SJSA1 (cell line): ENCODE data around the gene GCSAM. TPM values are rescaled to one million over a fixed set of nuclear protein-coding genes. Genes with fewer than 3 reads are reported as not detected.

Experiments used
- DNase-seq, 2 experiments: peaks; one replicate each; pipeline ENCODE4 v3.0.0-alpha.2; 2015 to 2020; ENCODE audit warnings: low spot score in 2 of 2, low read depth in 1 of 2
- H3K27ac ChIP-seq: fragments of 250-450 bp; sonication (Bioruptor Pico); 2 replicates; pipeline ENCODE4 v1.5.1; 2020; ENCODE audit warnings: mild to moderate bottlenecking, moderate library complexity
- H3K27me3 ChIP-seq: fragments of 250-450 bp; sonication (Bioruptor Pico); replicated peaks from 2 replicates; pipeline ENCODE4 v1.5.1; 2020; ENCODE audit warnings: mild to moderate bottlenecking, moderate library complexity
- H3K36me3 ChIP-seq: fragments of 250-450 bp; sonication (Bioruptor Pico); 2 replicates; pipeline ENCODE4 v1.5.1; 2020; ENCODE audit warnings: mild to moderate bottlenecking
- H3K4me1 ChIP-seq: fragments of 250-450 bp; sonication (Bioruptor Pico); replicated peaks from 2 replicates; pipeline ENCODE4 v1.6.1; 2021; ENCODE audit warnings: mild to moderate bottlenecking
- H3K4me3 ChIP-seq: fragments of 250-450 bp; sonication (Bioruptor Pico); 2 replicates; pipeline ENCODE4 v1.5.1; 2020; ENCODE audit warnings: mild to moderate bottlenecking
- H3K9me3 ChIP-seq: fragments of 250-450 bp; sonication (Bioruptor Pico); replicated peaks from 2 replicates; pipeline ENCODE4 v1.5.1; 2020; ENCODE audit warnings: mild to moderate bottlenecking
- total RNA-seq: library from RNA; depleted of rRNA; stranded (reverse); fragments of >200 nt; shearing (Covaris generic); gene quantifications from 2 replicates; pipeline ENCODE4 v1.2.3, GENCODE V29; 2014

Gene GCSAM
- total RNA-seq, 1 experiment from 2014 or later, result not detected

DNA sequence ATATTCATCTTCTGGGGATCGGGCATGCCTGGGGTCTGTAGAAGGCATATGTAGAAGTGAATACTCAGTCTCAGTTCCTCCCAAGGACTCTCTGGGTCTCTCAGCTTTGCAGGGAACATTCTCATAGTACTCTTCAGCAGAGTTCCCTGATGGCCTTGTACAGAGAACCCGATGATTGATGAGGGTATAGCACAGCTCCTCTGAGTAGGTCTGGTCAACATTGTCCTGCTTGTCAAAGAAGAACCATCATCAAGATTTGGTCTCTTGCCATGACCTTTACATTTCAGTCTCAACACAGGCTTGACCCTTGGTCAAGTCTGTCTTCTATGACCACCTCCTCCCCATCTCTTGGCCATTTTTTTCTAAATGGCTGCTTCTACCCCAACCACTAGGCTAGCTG lies 9.5 kb downstream of the GCSAM start:
- Histone ChIP-seq H3K27ac (no peak overlapping the region), H3K36me3 (peaks cover 53% of the 10 kb centered on the region), H3K4me3 (no peak overlapping the region), H3K27me3 (no peaks in the 10 kb centered on the region), H3K4me1 (no peaks in the 10 kb centered on the region), H3K9me3 (no peaks in the 10 kb centered on the region)
- no peak for DNase-seq

- DNase-seq, result no peak
- Histone ChIP-seq H3K27me3 (no peaks in the 10 kb centered on the region), H3K27ac (no peak overlapping the region), H3K9me3 (no peaks in the 10 kb centered on the region), H3K36me3 (peaks cover 53% of the 10 kb centered on the region), H3K4me1 (no peaks in the 10 kb centered on the region), H3K4me3 (no peak overlapping the region)
Measured at GRCh38 chr3:112122870-112123269, 10.2 kb downstream of the GCSAM start.

DNA sequence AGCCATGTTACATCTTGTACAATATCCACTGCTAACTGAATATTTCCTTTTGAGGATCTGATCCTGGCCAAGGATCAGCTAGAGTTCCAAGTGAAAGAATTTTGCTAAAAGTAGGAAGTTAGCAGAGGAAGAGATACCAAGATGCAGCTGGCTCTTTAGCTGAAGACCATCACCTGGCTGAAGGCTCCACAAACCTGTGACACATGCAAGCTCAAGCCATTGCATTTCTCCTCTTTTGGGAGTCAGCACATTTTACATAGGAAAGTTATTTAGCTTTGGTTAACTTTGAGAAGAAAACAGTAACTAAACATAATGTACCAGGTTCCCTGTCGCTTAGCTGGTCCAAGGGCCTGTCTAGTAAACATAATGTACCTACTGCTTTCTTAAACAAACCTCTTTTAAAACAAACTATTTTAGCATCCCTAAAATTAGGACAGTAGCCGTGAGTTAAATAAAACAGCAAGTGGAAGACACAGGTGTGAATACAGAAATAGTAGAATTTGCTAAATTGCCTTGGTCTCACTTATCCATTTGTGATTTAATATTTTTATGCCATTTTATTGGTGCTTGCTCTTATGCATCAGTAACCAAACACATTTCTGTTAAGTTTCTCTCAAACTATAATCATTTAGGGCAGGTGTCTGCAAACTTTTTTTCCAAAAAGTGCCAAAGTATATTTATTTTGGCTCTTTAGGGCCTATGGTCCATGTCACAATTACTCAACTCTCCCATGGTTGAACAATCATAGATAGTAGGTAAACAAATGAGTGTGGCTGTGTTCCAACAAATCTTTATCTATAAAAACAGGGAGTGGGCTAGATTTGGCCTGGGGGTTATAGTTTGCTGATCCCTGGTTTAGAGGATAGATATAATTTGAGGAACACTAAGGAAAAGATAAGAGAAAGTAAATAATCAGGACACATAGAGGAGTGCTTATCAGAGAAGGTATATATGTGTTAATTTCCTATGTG lies 11.2 kb downstream of the GCSAM start:
- no peaks in the 10 kb centered on the region for H3K9me3 ChIP-seq
- peaks cover 57% of the 10 kb centered on the region for H3K36me3 ChIP-seq
- no peak for DNase-seq
- H3K4me1 ChIP-seq, result no peaks in the 10 kb centered on the region
- H3K27ac ChIP-seq, result no peak overlapping the region
- H3K27me3 ChIP-seq, result no peaks in the 10 kb centered on the region
- H3K4me3 ChIP-seq, result no peak overlapping the region

DNA sequence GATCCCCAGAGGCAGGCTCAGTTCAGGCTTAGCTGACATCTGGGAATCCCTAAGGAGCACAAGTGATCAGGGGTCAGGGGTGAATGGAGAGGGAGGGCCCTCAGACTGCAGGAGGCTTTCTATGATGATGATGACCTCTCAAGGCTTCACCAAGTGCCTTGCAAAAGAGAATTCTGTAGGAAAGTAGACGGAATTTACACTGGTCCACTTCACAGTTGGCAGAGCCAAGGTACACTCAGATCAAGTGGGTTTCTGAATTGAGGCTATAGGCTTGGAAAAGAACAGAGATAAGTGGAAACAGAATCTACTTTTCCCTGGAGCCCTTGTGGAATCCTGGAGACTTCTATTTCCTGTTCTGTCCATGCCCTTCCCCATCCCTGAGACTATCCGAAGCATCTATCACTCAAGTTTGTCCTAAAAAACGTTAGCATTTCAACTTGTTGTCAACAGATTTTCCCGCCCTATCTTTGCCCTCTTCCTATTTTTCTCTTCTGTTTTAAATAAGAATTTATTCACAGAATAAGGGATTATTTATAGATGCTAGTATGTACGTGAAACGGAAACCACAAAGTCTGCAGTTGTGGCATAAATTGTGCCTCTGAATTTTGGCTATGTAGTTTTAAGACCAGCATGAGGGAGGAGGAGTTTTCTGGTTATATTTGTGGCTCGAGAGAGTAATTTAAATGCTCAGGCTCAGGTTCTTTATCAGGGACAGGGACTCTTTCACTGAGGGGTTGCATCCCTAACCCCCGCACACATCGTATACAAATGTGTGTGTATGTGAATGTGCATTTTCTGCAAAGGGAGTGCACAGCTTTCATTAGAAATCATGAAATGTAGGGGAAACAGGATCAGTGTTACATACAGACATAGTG lies 12.8 kb downstream of the GCSAM start:
- H3K4me1 ChIP-seq, result no peaks in the 10 kb centered on the region
- peaks cover 72% of the 10 kb centered on the region for H3K36me3 ChIP-seq
- H3K27me3 ChIP-seq, result no peaks in the 10 kb centered on the region
- H3K9me3 ChIP-seq, result no peaks in the 10 kb centered on the region
- no peak for DNase-seq
- no peak overlapping the region for H3K27ac ChIP-seq
- no peak overlapping the region for H3K4me3 ChIP-seq

DNA sequence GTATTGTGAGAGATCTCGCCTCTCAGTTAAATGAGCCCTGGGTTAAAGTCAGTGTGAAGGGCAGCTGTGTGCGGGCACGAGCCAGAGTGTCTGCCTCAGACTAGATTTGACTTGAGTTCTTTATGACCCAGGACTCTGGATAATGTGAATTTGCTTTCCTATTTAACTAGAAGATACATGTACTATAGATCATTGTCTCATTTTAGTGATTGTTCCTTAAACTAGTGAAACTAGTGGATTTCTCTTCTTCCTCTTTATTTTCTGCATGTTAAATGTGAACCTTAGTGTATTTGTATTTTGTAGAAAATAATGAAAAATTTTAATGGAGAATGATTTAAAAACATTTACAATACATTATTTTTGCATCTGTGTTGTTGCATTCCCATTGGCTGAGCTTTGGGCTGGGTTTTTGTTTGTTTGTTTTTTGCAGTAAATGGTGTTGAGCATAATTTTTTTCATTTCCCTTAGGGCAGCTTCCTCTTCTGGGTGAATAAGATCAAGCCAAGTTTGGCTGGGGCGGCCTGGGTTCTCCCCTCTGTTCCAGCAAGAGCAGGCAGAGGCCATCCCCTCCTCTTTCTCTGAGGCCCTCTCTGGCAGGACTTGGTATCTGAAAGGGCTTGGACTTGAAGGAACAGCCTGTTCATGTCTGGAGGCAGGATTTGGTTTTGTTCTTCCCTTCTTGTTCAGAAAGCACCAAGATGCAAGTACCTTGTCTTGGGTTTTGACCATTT lies 15.0 kb downstream of the GCSAM start:
- Histone ChIP-seq H3K4me3 (no peak overlapping the region), H3K27me3 (no peaks in the 10 kb centered on the region)
- no peak for DNase-seq

DNA sequence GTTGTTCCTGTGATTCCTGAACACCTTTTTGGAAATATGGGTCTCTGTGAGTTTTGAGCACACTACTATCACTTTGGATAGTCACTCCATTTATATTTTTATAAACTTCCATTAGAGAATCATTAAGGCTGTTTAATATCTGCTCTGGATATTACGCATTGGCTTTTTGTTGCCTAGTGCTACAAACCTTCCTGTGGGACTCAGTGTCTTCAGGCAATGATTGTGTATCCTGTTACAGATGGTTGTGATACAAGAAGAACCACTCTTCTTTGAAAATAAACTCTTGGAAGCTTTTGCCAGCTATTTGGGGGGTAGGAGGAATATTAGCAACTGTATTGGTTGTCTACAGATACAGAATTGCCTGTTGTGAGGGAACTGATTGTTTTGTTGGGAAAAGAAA lies 15.6 kb downstream of the GCSAM start:
- H3K9me3 ChIP-seq, result no peaks in the 10 kb centered on the region
- H3K27me3 ChIP-seq, result no peaks in the 10 kb centered on the region
- H3K36me3 ChIP-seq, result peaks cover 85% of the 10 kb centered on the region
- H3K27ac ChIP-seq, result no peak overlapping the region
- no peak overlapping the region for H3K4me3 ChIP-seq
- DNase-seq, result no peak
- no peaks in the 10 kb centered on the region for H3K4me1 ChIP-seq

More for the DNA sequence above, 15.0 kb downstream of the GCSAM start:
- H3K27ac ChIP-seq, result no peak overlapping the region
- peaks cover 83% of the 10 kb centered on the region for H3K36me3 ChIP-seq
- H3K4me1 ChIP-seq, result no peaks in the 10 kb centered on the region
- no peaks in the 10 kb centered on the region for H3K9me3 ChIP-seq

DNA sequence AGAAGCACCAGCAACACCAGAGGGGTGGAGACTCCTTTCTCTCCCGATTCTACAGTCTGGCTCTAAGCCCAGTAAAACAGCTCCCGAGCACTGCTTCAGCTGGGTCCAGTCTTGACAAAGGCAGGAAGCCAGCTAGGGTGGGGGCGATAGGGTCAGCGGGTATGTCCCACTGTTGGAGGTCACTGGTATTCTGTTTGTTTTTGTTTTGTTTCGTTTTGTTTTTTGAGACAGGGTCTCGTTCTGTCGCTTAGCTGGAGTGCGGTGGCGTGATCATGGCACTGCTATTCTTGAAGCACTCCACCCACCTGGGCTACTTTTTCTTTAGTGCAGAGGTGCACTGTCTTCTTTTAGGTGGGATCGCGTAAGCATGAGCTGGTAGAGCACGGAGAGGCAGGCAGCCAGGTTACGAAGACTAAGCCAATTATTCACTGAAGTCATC lies 16.3 kb downstream of the GCSAM start:
- no peaks in the 10 kb centered on the region for H3K4me1 ChIP-seq
- no peaks in the 10 kb centered on the region for H3K9me3 ChIP-seq
- DNase-seq, result no peak
- H3K36me3 ChIP-seq, result peaks cover 87% of the 10 kb centered on the region
- no peak overlapping the region for H3K27ac ChIP-seq
- no peak overlapping the region for H3K4me3 ChIP-seq
- no peaks in the 10 kb centered on the region for H3K27me3 ChIP-seq

GRCh38 chr3:112115806-112116383 lies 17.2 kb downstream of the GCSAM start:
- Histone ChIP-seq H3K27ac (no peak overlapping the region), H3K27me3 (no peaks in the 10 kb centered on the region), H3K4me3 (no peak overlapping the region), H3K9me3 (no peaks in the 10 kb centered on the region), H3K4me1 (no peaks in the 10 kb centered on the region), H3K36me3 (peaks cover 87% of the 10 kb centered on the region)
- no peak for DNase-seq

DNA sequence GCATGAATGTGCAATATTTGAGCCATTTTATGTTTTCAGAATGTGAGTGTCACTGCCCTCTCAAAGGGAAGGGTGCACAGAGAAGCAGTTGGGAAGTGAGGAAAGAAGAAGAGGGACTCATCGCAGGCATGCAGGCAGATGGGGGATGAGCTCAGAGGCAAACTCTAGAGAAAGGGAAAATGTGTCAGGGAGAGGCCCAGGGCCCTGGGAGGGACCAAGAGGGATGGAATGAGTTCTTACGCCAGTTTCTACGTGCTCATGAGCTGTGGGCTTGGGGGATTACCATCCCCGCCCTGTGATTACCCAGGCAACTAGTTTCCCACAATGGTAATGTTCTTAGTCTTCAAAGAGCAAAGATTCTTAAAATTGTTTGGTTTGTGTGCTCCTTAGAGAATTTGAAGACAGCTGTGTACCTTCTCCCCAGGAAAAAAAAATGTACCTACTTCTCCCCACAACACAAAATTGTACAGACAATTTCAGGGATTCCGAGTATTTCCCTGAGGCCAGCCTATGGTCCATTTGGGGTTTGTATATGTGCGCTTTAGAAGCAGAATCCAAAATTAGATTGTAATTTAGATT lies 17.8 kb downstream of the GCSAM start:
- Histone ChIP-seq H3K4me1 (no peaks in the 10 kb centered on the region), H3K36me3 (peaks cover 89% of the 10 kb centered on the region), H3K27me3 (no peaks in the 10 kb centered on the region), H3K27ac (no peak overlapping the region), H3K4me3 (no peak overlapping the region), H3K9me3 (no peaks in the 10 kb centered on the region)
- no peak for DNase-seq

DNA sequence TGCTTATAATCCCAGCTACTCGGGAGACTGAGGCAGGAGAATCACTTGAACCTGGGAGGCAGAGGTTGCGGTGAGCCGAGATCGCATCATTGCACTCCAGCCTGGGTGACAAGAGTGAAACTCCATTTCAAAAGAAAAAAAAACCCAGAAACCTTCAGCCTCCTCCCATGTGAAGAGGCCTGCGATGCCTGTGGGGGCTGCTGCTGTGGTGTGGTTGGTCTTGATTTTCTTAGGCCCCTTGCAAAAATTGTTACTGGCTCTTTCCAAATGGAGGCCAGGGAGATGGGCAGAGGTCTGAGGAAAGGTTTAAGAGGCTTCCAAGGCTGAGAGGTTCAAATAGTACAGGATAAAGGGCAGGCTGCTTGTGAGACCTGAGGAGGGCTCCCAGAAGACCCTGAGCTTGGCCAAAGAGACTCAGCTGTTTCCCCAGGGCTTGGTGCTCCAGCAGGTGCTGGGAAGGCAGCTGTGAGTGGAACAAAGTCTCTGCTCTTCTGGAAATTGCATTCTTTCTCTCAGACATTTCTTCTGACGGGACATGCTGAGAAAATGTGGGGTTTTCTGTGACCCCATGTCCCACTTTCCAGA lies 18.4 kb downstream of the GCSAM start:
- no peaks in the 10 kb centered on the region for H3K4me1 ChIP-seq
- H3K4me3 ChIP-seq, result no peak overlapping the region
- no peaks in the 10 kb centered on the region for H3K9me3 ChIP-seq
- no peak for DNase-seq
- H3K27me3 ChIP-seq, result no peaks in the 10 kb centered on the region
- no peak overlapping the region for H3K27ac ChIP-seq
- H3K36me3 ChIP-seq, result peaks cover 88% of the 10 kb centered on the region

- no peaks in the 10 kb centered on the region for H3K4me1 ChIP-seq
- H3K27ac ChIP-seq, result no peak overlapping the region
- no peaks in the 10 kb centered on the region for H3K9me3 ChIP-seq
- no peaks in the 10 kb centered on the region for H3K27me3 ChIP-seq
- H3K36me3 ChIP-seq, result peaks cover 83% of the 10 kb centered on the region
- H3K4me3 ChIP-seq, result no peak overlapping the region
- DNase-seq, result no peak
Measured at GRCh38 chr3:112111785-112112402, 21.2 kb downstream of the GCSAM start.

GRCh38 chr3:112109322-112109721 lies 23.7 kb downstream of the GCSAM start:
- no peaks in the 10 kb centered on the region for H3K9me3 ChIP-seq
- peaks cover 81% of the 10 kb centered on the region for H3K36me3 ChIP-seq
- no peaks in the 10 kb centered on the region for H3K27me3 ChIP-seq
- no peak overlapping the region for H3K4me3 ChIP-seq
- no peak overlapping the region for H3K27ac ChIP-seq
- H3K4me1 ChIP-seq, result no peaks in the 10 kb centered on the region
- no peak for DNase-seq
